Transverse colon (tissue), 4 donors: Measurements from ENCODE around the gene S100A9. TPM values are rescaled to one million over a fixed set of nuclear protein-coding genes. Genes with fewer than 3 reads are reported as not detected.

Experiments
- DNase-seq: peaks from one replicate; pipeline ENCODE4 v3.0.0-alpha.2; 2019
- H3K27ac ChIP-seq, 4 donors: fragments of 200-600 bp; sonication (generic); 2 replicates each; pipeline ENCODE4 v1.5.1; 2016 to 2018; ENCODE audit warnings: inconsistent platforms in 4 of 4
- H3K27me3 ChIP-seq: fragments of 200-600 bp; sonication (generic); 2 replicates; pipeline ENCODE4 v1.5.1; 2017; ENCODE audit warnings: inconsistent platforms
- H3K36me3 ChIP-seq, 4 donors: fragments of 200-600 bp; sonication (generic); 2 replicates each; pipeline ENCODE4 v1.5.1; 2017 to 2019; ENCODE audit warnings: inconsistent platforms in 4 of 4
- H3K4me1 ChIP-seq, 4 donors: fragments of 200-600 bp; sonication (generic); 2 replicates each; pipeline ENCODE4 v1.5.1; 2017 to 2020; ENCODE audit warnings: inconsistent platforms in 4 of 4
- H3K4me3 ChIP-seq, 4 donors: fragments of 200-600 bp; sonication (generic); 1 replicate in 1 of 4; 2 replicates in 3 of 4; pipeline versions ENCODE4 v1.5.1 to v1.6.1; 2017 to 2019; ENCODE audit warnings: inconsistent platforms in 4 of 4
- H3K9me3 ChIP-seq, 2 donors: fragments of 200-600 bp; sonication (generic); 2 replicates each; pipeline ENCODE4 v1.5.1; 2017 to 2019; ENCODE audit warnings: inconsistent platforms in 2 of 2
- CTCF ChIP-seq, 5 experiments: fragments of 200-600 bp in 3 of 5; fragments of 450-650 bp in 2 of 5; sonication (generic) in 3 of 5; IDR thresholded peaks; 1 replicate in 2 of 5; 2 replicates in 3 of 5; pipeline ENCODE4 v1.5.1; 2016 to 2017; ENCODE audit warnings: antibody characterized with exemption in 5 of 5, inconsistent platforms in 3 of 5, mild to moderate bottlenecking in 2 of 5, moderate library complexity in 1 of 5
- EP300 ChIP-seq: sonication (generic); formaldehyde crosslinking; IDR thresholded peaks from one replicate; pipeline ENCODE4 v1.6.1; 2017; ENCODE audit warnings: antibody characterized with exemption, low read depth
- POLR2A ChIP-seq: fragments of 450-650 bp; IDR thresholded peaks from one replicate; pipeline ENCODE4 v1.6.1; 2016; ENCODE audit warnings: antibody characterized with exemption, mild to moderate bottlenecking, moderate library complexity
- POLR2AphosphoS5 ChIP-seq, 3 donors: sonication (generic); formaldehyde crosslinking; IDR thresholded peaks; one replicate each; pipeline ENCODE4 v1.6.1; 2016; ENCODE audit warnings: antibody characterized with exemption in 3 of 3
- WGBS, 2 donors: methylation state at CpG; one replicate each; pipeline ENCODE4 v1.1.5; 2018; ENCODE audit warnings: low coverage in 1 of 2; 5-methylcytosine and 5-hydroxymethylcytosine counted together
- in situ Hi-C, 4 donors: fragments of 200-750 bp; cut with MboI; loops; one replicate each; pipeline versions ENCODE4 v1.15.0 to v1.15.1; 2017; ENCODE audit warnings: low sequenced_read_pairs in 3 of 4, low pct_ligation_motif_present in 1 of 4, low pct_unique_long_range_greater_than_20kb in 1 of 4
- intact Hi-C: fragments of 100-400 bp; cut with DNase I; formaldehyde crosslinking; loops from one replicate; pipeline ENCODE4 v1.15.1; 2023; ENCODE audit warnings: low total_unique reads
- total RNA-seq, 4 donors: library from RNA; depleted of rRNA; stranded (reverse); fragments of >200 nt; gene quantifications; one replicate each; pipeline ENCODE4 v1.1.0, GENCODE V29; 2016

The S100A9 gene
- total RNA-seq, 4 donors from 2014 or later = 24.0 to 99.0 (median 34.3) TPM

GRCh38 chr1:153392258-153392657 lies 34.6 kb downstream of the S100A9 start:
- in situ Hi-C loops = no loop called here
- TF ChIP-seq POLR2AphosphoS5 (IDR thresholded peaks at IDR 0.05) (no peak), POLR2A (no peak), CTCF (IDR thresholded peaks at IDR 0.05) (no peak), EP300 (no peak)
- intact Hi-C loops = no loop called here
- H3K27ac ChIP-seq = no peak overlapping the region
- no peak overlapping the region for H3K4me3 ChIP-seq
- no peaks in the 10 kb centered on the region for H3K4me1 ChIP-seq
- no peak for DNase-seq
- no peaks in the 10 kb centered on the region for H3K36me3 ChIP-seq
- no peaks in the 10 kb centered on the region for H3K9me3 ChIP-seq
- WGBS, 2 donors = 43 to 49% methylated on average over 1 to 3 of the region's 3 CpGs
- H3K27me3 ChIP-seq = no peaks in the 10 kb centered on the region

GRCh38 chr1:153392822-153393221 lies 35.2 kb downstream of the S100A9 start:
- Histone ChIP-seq H3K4me3 (no peak overlapping the region), H3K27me3 (no peaks in the 10 kb centered on the region), H3K9me3 (no peaks in the 10 kb centered on the region), H3K4me1 (no peaks in the 10 kb centered on the region), H3K36me3 (no peaks in the 10 kb centered on the region), H3K27ac (no peak overlapping the region)
- in situ Hi-C loops (no loop called here), intact Hi-C loops (no loop called here)
- DNase-seq = no peak
- TF ChIP-seq POLR2A = no peak
- no peak for TF ChIP-seq POLR2AphosphoS5 (IDR thresholded peaks at IDR 0.05)
- no peak for TF ChIP-seq CTCF (IDR thresholded peaks at IDR 0.05)
- no peak for TF ChIP-seq EP300
- WGBS, 2 donors = 60 to 79% methylated on average over 1 to 3 of the region's 3 CpGs

GRCh38 chr1:153393926-153394325 lies 36.3 kb downstream of the S100A9 start:
- Histone ChIP-seq H3K27ac (no peak overlapping the region), H3K9me3 (no peaks in the 10 kb centered on the region), H3K4me3 (no peak overlapping the region), H3K4me1 (no peaks in the 10 kb centered on the region), H3K36me3 (no peaks in the 10 kb centered on the region), H3K27me3 (no peaks in the 10 kb centered on the region)
- DNase-seq = no peak
- in situ Hi-C loops = no loop called here
- TF ChIP-seq EP300 (no peak), POLR2A (no peak)
- 69% methylated on average over 6 of the region's 6 CpGs; no CpG with 5 or more reads in 1 of the 2 donors for WGBS, 2 donors
- intact Hi-C loops = no loop called here

- Histone ChIP-seq H3K4me3 (no peak overlapping the region), H3K4me1 (no peaks in the 10 kb centered on the region), H3K36me3 (no peaks in the 10 kb centered on the region), H3K9me3 (no peaks in the 10 kb centered on the region), H3K27me3 (no peaks in the 10 kb centered on the region), H3K27ac (no peak overlapping the region)
- no peak for DNase-seq
- in situ Hi-C loops (no loop called here), intact Hi-C loops (no loop called here)
- WGBS, 2 donors = 76 to 94% methylated on average over 3 to 5 of the region's 5 CpGs
- TF ChIP-seq CTCF (IDR thresholded peaks at IDR 0.05) (no peak), EP300 (no peak), POLR2A (no peak), POLR2AphosphoS5 (IDR thresholded peaks at IDR 0.05) (no peak)
Observed at GRCh38 chr1:153394391-153394790, 36.7 kb downstream of the S100A9 start.

GRCh38 chr1:153395136-153395685 lies 37.6 kb downstream of the S100A9 start:
- Histone ChIP-seq H3K27ac (no peak overlapping the region), H3K4me1 (no peaks in the 10 kb centered on the region), H3K9me3 (no peaks in the 10 kb centered on the region), H3K4me3 (no peak overlapping the region), H3K36me3 (no peaks in the 10 kb centered on the region), H3K27me3 (no peaks in the 10 kb centered on the region)
- intact Hi-C loops = no loop called here
- DNase-seq = no peak
- WGBS, 2 donors = 67% methylated on average over 7 of the region's 7 CpGs; no CpG with 5 or more reads in 1 of the 2 donors
- in situ Hi-C loops = no loop called here
- TF ChIP-seq CTCF (IDR thresholded peaks at IDR 0.05) (no peak), EP300 (no peak)
